Stomach (tissue), 4 donors: Measurements from ENCODE around the gene FANCC.

Experiments used
- CTCF ChIP-seq, 7 experiments: fragments of 450-650 bp in 4 of 7; fragments of 200-600 bp in 3 of 7; sonication (generic) in 3 of 7; IDR thresholded peaks; one replicate each; pipeline ENCODE4 v1.5.1; 2016 to 2019; ENCODE audit warnings: antibody characterized with exemption in 7 of 7, control low read depth in 2 of 7, mild to moderate bottlenecking in 1 of 7
- EP300 ChIP-seq: sonication (generic); formaldehyde crosslinking; IDR thresholded peaks from one replicate; pipeline ENCODE4 v1.6.1; 2017; ENCODE audit warnings: antibody characterized with exemption
- POLR2A ChIP-seq, 4 donors: fragments of 450-650 bp; IDR thresholded peaks; one replicate each; pipeline ENCODE4 v1.6.1; 2016; ENCODE audit warnings: antibody characterized with exemption in 4 of 4, control low read depth in 2 of 4, mild to moderate bottlenecking in 1 of 4, moderate library complexity in 1 of 4
- POLR2AphosphoS5 ChIP-seq, 3 donors: sonication (generic); formaldehyde crosslinking; IDR thresholded peaks; one replicate each; pipeline ENCODE4 v1.6.1; 2016; ENCODE audit warnings: antibody characterized with exemption in 3 of 3

- TF ChIP-seq CTCF (IDR thresholded peaks at IDR 0.05) (no peak), POLR2AphosphoS5 (IDR thresholded peaks at IDR 0.05) (no peak), POLR2A (IDR thresholded peaks at IDR 0.05) (no peak), EP300 (no peak)
Observed at GRCh38 chr9:95192631-95193030, 124.9 kb downstream of the FANCC start.
